HG03442 (cell line): Measurements from ENCODE around the gene SRSF10.
"Not testable (repeated sequence)": the region's sequence is repeated elsewhere in the genome, so short reads cannot be mapped to it uniquely, and the experiment has no call there.

Experiments used
- ATAC-seq: cut with Tn5 transposase; IDR thresholded peaks from one replicate; pipeline ENCODE4 v1.9.1; 2021; ENCODE audit warnings: mild to moderate bottlenecking, moderate library complexity; ENCODE audit not compliant: unreplicated experiment

The SRSF10 gene

DNA sequence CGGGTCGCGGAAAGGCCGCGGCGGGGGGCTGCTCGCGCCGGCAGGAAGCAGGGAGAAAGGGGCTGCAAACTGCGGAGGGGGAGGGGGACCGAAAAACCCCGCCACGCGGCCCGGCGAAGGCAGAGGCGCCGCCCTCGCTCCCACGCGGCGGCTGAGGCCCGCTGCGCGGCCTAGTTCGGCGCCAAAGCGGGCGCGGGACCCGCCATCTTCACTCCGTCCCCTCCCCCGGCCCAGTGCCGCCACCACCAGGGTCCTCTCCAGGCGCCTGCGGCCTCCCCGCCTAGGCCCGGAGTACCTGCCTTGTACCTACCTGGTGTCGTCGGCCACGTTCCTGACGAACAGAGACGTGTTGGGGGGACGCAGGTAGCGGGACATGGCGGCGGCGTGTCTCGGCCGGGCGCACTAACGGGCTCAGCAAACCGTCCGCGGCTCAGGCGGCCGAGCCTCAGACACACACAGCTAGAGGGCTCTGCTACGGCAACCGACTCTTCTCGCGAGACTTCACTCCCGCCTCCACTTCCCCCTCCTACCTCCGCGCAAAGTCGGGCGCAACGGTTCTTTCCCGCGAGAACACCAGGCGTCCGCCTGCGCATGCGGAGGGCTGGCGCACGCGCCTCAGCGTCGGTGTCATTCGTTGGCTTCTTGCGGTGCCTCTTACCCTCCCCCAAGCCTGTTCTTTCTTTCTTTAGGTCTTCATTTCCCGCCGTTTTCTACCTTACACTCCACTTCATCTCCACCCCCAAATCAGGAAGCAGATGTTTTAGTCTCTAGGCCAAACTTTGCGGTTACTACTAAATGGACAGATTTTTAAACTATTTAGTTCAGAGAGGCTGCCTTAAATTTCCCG, at the start of gene SRSF10:
Gene SRSF10 (minus strand): TSS at position 447 of the 847 bp plus-strand sequence. CDS start 72 bp downstream, at position 375.
- peak; percentile 88 for ATAC-seq

DNA sequence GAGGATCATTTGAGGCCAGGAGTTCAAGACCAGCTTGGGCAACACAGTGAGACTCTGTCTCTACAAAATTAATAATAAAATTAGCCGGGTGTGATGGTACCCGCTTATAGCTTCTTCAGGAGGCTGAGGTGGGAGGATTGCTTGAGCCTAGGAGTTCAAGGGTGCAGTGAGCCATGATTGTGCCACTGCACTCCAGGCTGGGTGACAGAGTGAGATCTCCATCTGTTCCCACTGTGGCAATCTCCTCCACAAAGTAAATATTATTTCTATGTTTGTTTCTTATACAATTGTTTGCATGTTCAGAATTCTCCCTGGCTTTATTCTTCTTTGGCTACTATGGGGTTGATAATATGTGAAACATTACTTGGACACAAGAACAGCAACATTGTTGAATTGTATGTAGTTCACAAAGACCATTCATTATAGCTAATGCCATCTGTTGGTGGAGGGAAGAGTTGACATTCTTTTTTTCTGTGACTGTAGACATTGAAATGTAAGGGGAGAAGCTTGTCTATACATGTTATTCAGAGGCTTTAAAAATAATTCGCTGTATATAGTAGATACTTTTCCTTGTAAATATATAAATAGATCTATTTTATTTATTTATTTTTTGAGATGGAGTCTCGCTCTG, 47.8 kb upstream of the SRSF10 start:
- no peak for ATAC-seq

DNA sequence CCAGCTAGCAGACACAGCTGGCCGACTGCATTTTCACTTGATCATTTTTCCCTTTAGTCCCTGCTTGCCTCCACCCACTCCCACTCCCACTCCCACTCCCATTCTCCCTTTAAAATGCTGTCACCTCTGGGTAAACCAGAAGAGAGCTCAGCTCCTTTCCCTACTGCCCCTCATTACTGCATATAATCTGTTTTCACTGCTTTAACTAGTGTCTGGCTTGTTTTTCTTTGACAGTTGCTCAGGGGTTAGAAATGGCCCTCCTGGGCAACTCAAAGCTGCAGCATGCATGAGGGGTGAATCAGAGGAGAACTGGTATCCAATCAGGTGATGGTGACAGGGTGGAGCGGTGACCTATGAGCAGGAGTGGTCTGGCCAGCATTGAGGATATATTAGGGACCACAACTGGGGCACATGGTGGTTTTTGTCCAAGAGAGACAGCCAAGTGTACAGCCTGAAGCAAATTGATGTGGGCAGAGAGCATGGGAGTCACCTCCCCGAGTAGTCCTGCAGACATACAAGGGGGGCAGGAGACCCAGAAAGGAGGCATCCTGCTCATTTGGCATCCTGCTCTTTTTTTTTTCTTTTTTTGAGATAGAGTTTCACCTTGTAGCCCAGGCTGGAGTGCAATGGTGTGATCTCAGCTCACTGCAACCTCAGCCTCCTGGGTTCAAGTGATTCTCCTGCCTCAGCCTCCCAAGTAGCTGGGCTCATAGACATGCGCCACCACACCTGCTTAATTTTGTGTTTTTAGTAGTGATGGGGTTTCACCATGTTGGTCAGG, 42.6 kb upstream of the SRSF10 start:
- no peak for ATAC-seq

DNA sequence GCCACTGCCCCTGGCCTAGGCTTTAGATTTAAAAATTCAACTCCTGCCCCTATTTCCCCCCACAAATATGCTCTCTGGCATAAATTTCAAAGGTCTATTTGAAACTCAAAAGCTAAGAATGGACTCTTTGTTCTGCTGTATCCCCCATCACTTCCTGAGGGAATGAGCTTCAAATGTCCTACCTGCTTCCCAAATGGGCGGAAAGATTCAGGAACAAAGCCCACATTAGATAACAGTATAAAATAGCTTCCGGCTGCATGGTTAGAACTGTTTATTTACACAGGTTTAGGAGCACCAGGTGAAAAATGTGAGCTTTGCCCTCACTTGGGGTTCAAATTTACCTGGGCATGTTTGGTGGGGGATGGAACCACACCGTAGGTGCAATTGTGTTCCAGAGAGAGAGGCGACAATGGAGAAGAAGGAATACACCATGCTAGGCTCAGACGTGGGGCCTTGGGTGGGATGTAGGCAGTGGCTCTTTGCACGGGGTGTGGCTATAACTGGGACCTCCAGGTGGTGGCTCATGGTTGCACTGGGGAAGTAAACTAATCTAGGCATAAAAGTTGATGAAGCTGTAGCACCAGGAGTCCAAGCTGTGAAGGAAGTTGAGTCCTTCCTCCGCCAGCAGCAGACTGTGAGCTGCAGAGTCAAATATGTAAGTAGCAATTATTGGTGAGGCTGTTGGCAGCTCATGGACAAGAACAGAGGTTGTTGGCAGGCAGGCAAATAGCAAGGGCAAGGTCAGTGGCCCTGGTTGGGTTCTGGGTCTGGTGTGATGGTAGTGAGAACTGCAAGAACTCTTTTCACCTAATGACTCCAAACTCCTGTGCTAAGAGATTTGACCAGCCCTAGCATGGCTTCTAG, 41.5 kb upstream of the SRSF10 start:
- no peak for ATAC-seq

DNA sequence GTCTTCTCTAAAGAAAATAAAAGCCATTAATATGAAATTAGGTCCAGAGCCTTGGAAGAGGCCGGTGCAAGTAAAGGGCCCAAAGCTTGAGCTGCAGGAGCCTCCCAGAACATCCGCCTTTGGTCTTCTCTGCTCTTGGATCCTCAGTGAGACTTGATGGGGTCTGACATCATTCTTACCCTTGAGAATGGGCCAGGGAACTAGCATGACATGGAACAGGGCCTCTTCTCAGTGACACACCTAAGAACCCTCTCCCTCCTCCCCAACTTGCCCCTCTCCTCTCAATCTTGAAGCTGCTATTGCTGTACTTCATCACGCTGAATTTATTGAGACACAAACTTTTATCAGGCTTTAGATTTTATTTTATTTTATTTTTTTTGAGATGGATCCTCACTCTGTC, 40.3 kb upstream of the SRSF10 start:
- no peak for ATAC-seq

DNA sequence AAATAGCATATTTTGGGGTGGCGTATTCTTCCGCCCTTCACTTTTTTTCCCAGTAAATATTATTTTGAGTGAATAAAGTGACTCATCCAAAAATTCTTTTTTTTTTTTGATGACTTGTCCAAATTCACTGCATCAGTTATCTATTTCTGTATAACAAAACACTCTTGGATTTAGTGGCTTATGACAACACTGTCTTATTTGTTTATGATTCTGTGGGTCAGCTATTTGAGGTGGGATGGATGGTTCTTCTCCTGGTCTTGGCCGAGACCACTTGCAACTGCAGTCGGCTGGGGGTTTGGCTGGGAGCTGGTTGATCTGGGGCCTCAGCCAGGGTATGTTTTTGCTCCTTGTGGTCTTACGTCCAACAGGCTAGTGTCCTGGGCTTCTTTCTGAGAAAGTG, 39.9 kb upstream of the SRSF10 start:
- ATAC-seq: no peak

DNA sequence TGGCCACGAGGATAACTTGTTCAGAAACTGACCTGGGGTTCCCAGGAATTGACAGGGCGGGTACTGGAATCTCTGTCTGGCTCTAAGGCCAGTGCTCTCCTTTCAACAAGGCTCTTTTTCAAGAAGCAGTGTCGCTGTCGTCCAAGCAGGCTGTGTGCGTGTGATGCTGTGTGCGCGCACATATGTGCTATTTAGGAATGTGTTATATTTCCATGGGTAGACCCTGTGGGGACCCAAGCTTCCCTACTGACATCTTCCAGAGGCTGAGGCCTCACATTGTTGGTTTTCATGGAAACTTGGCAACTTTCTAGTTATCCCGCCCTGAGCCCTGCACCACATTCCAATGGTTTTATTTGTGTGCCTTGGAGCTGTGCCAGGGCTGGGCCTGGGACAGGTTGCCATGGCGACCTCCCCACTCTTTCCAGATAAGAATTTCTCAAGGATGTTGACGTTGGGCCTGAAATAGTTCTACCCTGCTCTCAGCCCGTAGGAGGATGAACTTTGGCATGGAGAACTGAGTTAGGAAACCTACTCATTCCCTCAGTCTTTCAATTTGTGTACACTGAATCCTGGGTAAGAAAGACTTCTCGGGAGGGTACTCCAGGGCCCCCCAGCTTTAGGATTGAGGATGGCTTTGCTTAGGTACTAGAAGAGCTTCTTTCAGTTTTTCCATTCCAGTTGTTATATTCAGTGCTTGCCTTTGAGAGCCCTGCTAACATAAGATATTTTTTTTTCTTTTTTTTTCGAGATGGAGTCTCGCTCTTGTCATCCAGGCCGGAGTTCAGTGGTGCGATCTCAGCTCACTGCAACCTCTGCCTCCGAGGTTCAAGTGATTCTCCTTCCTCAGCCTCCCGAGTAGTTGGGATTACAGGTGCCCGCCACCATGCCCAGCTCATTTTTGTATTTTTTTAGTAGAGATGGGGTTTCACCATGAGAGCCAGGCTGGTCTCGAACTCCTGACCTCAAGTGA, 38.8 kb upstream of the SRSF10 start:
- no peak for ATAC-seq

DNA sequence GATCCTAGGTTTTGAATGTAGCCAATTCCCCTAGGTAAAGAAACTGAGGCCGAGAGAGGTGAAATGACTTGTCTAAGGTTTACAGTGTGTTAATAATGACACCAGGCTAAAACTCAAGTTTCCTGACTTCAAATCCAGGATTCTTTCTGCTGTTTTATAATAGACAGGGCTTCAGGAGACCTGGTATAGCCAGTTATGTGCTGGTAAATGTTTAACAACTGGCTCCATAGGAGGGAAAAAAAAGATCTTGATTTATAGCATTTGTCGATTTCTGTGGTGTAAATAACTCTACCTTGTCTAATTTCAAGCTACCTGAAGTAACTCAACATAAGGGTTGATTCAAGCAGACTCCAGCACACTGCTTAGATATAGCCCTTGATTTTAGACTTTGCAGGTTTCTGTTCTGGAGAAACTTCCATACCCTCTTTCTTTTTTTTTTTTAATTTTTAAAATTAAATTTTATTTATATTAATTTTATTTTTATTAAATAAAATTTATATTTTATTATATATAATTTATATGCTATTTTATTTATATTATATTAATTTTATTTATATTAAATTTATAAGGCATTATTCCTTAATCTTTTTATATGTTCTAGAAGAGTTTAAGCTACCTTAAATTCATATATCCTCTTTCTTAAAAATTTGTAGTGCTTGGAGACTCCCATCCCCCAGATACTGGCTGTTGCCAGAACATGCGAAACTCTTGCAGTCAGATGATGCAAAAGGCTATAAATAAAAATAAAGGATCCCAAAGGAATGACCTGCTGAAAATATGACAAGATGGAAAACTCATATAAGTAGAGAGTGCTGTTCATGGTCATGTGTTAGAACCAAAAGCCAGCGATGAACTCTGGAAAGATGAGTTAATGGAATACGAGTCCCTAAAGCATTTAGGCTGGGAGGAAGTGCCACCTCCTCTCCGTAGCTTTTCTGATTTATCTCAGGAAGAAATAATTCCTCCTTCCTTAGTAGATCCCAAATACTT, 35.4 kb upstream of the SRSF10 start:
- no peak for ATAC-seq

DNA sequence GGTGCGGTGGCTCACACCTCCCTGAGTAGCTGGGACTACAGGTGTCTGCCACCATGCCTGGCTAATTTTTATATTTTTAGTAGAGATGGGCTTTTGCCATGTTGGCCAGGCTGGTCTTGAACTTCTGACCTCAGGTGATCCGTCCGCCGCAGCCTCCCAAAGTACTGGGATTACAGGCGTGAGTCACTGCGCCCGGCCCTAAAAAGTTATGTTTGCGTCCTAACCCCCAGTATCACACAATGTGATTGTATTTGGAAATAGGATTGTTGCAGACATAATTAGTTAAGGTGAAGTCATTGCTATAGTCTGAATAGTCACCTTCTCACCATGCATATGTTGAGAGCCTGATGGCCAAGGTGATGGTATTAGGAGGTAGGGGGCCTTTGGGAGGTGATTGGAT, 32.8 kb upstream of the SRSF10 start:
- not testable (repeated sequence) for ATAC-seq

DNA sequence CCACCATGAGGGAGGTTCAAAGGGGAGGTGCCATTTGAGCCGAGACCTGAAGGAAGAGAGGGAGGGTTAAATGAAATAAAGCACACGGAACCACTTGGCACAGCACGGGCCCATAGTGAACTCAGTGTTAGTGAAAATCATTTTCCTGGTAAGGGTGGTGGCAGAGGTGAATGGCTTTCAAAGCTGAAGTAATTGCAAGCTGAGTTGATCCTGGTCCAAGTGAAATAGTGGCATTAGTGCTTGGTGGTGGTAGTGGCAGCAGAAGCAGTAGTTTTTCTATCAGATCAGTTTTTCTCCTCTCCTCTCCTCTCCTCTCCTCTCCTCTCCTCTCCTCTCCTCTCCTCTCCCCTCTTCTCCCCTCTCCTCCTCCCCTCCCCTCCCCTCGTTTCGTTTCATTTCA, 30.5 kb upstream of the SRSF10 start:
- no peak for ATAC-seq

DNA sequence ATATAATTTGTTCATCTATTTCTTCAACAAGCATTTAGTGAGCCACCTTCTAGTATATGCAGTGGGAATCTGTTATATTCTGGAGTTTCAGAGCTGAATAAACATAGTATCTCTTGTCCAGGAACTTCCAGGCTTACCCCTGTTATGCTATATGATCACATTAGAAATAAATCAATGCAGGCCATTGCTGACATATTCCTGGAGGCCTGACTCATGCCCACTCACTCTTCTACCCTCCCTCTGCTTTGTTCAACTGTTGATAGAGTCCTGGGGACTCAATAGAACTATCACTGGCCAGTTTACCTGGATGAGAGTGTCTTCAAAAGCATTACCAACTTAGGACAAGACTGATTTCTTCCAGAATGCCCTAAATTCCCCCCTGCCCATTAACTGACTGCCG, 29.3 kb upstream of the SRSF10 start:
- no peak for ATAC-seq

DNA sequence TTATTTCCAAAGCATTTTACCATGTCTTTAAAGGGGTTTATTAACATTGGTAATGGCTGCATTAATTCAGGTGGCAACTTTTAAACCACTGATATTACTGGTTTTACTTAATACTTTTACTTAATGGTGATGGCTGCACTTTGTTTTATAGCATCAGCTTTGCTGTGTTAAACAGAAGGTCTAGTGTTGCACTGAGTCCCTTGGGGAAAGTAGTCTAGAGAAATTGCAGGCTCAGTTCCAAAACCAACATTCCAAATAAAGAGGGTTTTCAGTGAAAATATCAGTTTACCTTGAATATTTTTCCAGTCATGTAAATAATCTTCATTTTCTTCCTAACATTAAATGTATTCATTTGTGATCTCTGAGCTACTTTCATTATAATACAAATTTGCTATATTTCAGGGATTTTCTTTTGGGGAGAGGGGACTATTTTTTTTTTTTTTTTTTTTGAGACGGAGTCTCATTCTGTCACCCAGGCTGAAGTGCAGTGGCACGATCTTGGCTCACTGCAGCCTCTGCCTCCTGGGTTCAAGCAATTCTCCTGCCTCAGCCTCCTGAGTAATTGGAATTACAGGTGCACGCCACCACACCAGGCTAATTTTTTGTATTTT, 28.6 kb upstream of the SRSF10 start:
- not testable (repeated sequence) for ATAC-seq

DNA sequence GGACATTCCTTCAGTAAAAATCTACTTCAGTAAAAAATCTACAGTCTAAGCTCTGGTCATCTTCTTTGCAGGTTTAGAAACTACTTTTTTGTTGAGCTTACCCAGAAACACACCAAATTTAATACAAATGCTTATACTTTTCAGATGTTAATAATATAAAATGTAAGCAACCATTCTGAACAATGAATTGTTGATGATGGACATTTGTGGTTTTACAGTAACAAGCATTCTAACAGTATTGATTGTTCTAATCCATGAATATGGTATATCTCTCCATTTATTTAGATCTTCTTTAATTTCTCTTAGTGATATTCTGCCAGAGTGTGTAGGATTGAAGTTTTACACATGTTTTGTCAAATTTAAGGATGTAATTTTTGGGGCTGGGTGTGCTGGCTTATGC, 27.0 kb upstream of the SRSF10 start:
- ATAC-seq: no peak

DNA sequence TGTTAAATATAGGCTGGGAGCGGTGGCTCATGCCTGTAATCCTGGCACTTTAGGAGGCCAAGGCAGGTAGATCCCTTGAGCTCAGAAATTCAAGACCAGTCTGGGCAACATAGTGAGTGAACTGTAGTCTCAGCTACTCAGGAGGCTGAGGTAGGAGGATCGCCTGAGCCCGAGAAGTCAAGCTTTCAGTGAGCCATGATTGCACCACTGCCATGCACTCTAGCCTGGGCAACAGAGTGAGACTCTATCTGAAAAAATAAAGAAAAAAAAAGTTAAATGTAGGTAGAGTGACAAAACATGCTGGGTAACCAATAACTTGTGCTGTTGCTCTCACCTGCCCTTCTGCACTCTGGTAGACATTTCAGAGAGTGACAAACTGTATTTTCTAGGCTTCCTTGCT, 25.0 kb upstream of the SRSF10 start:
- no peak for ATAC-seq

DNA sequence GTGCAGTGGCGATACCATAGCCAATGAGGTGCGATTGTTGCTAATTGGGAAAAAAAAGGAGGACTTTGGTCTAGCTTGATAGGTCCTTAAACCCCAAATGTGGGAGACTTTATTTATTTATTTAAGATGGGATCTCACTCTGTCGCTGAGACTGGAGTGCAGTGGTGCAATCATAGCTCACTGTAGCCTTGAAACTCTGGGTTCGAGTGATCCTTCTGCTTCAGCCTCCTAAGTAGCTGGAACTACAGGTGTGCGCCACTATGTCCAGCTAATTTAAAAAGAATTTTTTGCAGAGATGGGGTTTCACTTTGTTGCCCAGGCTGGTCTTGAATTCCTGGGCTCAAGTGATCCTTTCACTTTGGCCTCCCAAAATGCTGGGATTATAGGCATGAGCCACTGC, 24.0 kb upstream of the SRSF10 start:
- ATAC-seq: no peak

DNA sequence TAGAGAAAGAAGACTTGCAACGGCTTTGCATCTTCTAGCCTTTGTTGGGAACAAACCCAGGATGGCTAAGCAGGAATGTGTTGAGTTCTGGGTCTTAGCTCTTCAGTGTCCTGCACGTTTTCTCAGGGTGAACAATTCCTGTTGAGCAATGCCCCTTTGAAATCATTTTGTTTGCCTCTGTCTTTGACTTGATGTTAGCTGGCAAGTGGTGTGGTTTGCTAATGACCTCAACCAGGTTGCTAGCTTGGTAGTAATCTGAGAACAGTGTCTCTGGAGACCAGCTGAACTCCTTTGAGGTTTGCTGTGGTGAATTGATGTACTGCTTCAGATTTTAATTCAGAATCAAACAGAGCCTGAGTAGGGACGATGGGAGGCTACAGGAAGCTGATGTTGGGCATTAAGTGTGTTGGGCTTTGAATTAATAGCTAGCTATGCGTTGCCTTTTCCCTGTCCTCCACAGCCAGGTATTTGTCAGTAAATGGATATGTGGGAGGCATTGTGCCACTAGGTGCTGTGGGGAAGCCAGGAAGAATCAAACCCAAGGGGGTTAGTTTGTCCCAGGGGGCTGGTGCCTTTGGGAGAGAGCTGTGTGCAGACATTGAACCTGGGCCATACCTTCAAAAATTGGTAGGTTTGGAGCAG, 23.3 kb upstream of the SRSF10 start:
- no peak for ATAC-seq

DNA sequence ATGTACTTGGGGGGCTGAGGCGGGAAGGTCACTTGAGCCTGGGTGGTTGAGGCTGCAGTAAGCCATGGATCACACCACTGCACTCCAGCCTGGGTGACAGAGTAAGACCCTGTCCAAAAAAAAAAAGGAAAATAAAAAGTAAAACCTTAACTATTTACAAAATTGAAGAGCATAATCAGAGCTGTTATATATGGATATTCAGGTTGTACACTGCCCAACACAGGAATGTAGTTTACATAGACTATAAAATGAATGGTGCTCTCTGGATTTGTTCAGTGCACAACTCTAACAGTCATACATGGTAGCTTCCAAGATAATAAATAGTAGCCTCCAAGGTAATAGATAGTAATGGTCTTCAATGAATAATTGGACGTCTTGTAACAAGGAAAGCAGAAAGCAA, 22.6 kb upstream of the SRSF10 start:
- ATAC-seq: no peak
